HepG2 (cell line): ENCODE data around the gene NACC2. TPM values are rescaled to one million over a fixed set of nuclear protein-coding genes. Genes with fewer than 3 reads are reported as not detected.

Experiments
- ATAC-seq: fragments of 200-7000 bp; cut with Tn5 transposase; 3 replicates; pipeline ENCODE4 v1.9.1; 2020; ENCODE audit warnings: mild to moderate bottlenecking, moderate library complexity
- BruUV-seq: library from RNA; stranded (reverse); fragments of 400-500 nt; replicated peaks from 2 replicates; lab custom pipeline; 2021; lab: Mats Ljungman, UMichigan
- CTCF ChIA-PET: fragments of 300-600 bp; formaldehyde crosslinking; extraction: SDS; loops from one replicate; lab custom pipeline; 2021; ENCODE audit warnings: low total read pairs, inconsistent platforms, low intra/inter-chr PET ratio; lab: Yijun Ruan, JAX
- POLR2A ChIA-PET: fragments of 350-600 bp; sonication (Branson Sonifier 250); formaldehyde crosslinking; loops from one replicate; lab custom pipeline; 2020; ENCODE audit warnings: antibody characterized with exemption, inconsistent platforms; lab: Yijun Ruan, JAX
- DNase-seq: peaks from one replicate; pipeline ENCODE4 v3.0.0-alpha.2; 2015; ENCODE audit warnings: low spot score
- FAIRE-seq: peaks from 3 replicates; lab custom pipeline; 2011; peaks lifted over from hg19 to GRCh38; lab: Jason Lieb, UNC
- H2AFZ ChIP-seq: one replicate; pipeline ENCODE4 v1.6.1; 2011; ENCODE audit warnings: low read length, inconsistent platforms
- H3K27ac ChIP-seq: fragments of 300-600 bp; 3 replicates; pipeline ENCODE4 v1.8.0; 2011; ENCODE audit warnings: mixed run types, mild to moderate bottlenecking, mixed read lengths, low read length, inconsistent platforms; ENCODE audit not compliant: insufficient read depth; ENCODE audit errors: extremely low read length
- H3K27me3 ChIP-seq, 2 experiments: fragments of 200-600 bp in 1 of 2; 2 replicates in 1 of 2; 3 replicates in 1 of 2; pipeline versions ENCODE4 v1.6.0 to v1.8.0; 2011; ENCODE audit warnings: low read length in 2 of 2, mild to moderate bottlenecking in 2 of 2, moderate library complexity in 2 of 2, inconsistent platforms in 1 of 2; ENCODE audit not compliant: insufficient read depth in 2 of 2, control insufficient read depth in 1 of 2
- H3K36me3 ChIP-seq, 2 experiments: fragments of 200-600 bp in 1 of 2; replicated peaks in 1 of 2; 2 replicates in 1 of 2; 3 replicates in 1 of 2; pipeline versions ENCODE4 v1.5.1 to v1.8.0; 2011; ENCODE audit warnings: low read length in 2 of 2, inconsistent platforms in 1 of 2; ENCODE audit not compliant: insufficient read depth in 2 of 2, control insufficient read depth in 1 of 2
- H3K4me1 ChIP-seq: 2 replicates; pipeline ENCODE4 v1.5.1; 2012; ENCODE audit warnings: low read length, inconsistent platforms; ENCODE audit not compliant: insufficient read depth
- H3K4me2 ChIP-seq: 2 replicates; pipeline ENCODE4 v1.6.0; 2011; ENCODE audit warnings: low read depth, low read length, inconsistent platforms
- H3K4me3 ChIP-seq, 3 experiments: fragments of 200-600 bp in 1 of 3; sonication (generic), shearing (Covaris generic) in 1 of 3; replicated peaks in 1 of 3; 2 replicates each; pipeline ENCODE4 v1.5.1; 2011 to 2016; ENCODE audit warnings: low read length in 3 of 3, inconsistent platforms in 2 of 3, low read depth in 2 of 3, mild to moderate bottlenecking in 2 of 3, control low read depth in 1 of 3, mixed read lengths in 1 of 3; ENCODE audit not compliant: insufficient read depth in 1 of 3
- H3K79me2 ChIP-seq: one replicate; pipeline ENCODE4 v1.6.1; 2011; ENCODE audit warnings: low read length, inconsistent platforms; ENCODE audit not compliant: insufficient read depth
- H3K9ac ChIP-seq: 2 replicates; pipeline ENCODE4 v1.6.0; 2011; ENCODE audit warnings: mild to moderate bottlenecking, low read depth, low read length, inconsistent platforms; ENCODE audit not compliant: insufficient read depth
- H3K9me3 ChIP-seq: 2 replicates; pipeline ENCODE4 v1.5.1; 2012; ENCODE audit warnings: mild to moderate bottlenecking, low read length
- H4K20me1 ChIP-seq: 2 replicates; pipeline ENCODE4 v1.6.0; 2011; ENCODE audit warnings: inconsistent platforms, mild to moderate bottlenecking, low read length, moderate library complexity; ENCODE audit not compliant: insufficient read depth
- EHMT2 ChIP-seq: fragments of 200-600 bp; sonication (generic); IDR thresholded peaks from 2 replicates; pipeline ENCODE4 v1.7.0; 2017; ENCODE audit warnings: antibody characterized with exemption, low read depth, low read length, borderline replicate concordance
- HNRNPL ChIP-seq: fragments of 200-400 bp; formaldehyde crosslinking; IDR thresholded peaks from 2 replicates; pipeline ENCODE4 v1.6.1; 2017; ENCODE audit warnings: mild to moderate bottlenecking, low read depth, low read length
- PBX3 ChIP-seq: sonication (generic); formaldehyde crosslinking; IDR thresholded peaks from 2 replicates; pipeline ENCODE4 v1.8.1; 2023; ENCODE audit warnings: missing genetic modification reagents, inconsistent platforms, borderline replicate concordance
- ZNF124 ChIP-seq: sonication (generic); formaldehyde crosslinking; IDR thresholded peaks from 2 replicates; pipeline ENCODE4 v1.4.0; 2020; ENCODE audit warnings: missing genetic modification reagents
- ZNF510 ChIP-seq: sonication (generic); formaldehyde crosslinking; IDR thresholded peaks from 2 replicates; pipeline ENCODE4 v1.4.0; 2020; ENCODE audit warnings: low read depth, mild to moderate bottlenecking, missing genetic modification reagents
- ZNF674 ChIP-seq: sonication (generic); formaldehyde crosslinking; IDR thresholded peaks from 2 replicates; pipeline ENCODE4 v1.5.0; 2020; ENCODE audit warnings: low read depth, mild to moderate bottlenecking, missing genetic modification reagents
- WGBS: methylation state at CpG from one replicate; pipeline ENCODE4 v1.1.6; 2017; ENCODE audit warnings: low lambda C conversion rate; 5-methylcytosine and 5-hydroxymethylcytosine counted together
- in situ Hi-C: cut with HindIII; loops from 2 replicates; pipeline ENCODE4 v1.10.0; 2017; ENCODE audit warnings: low pct_unique_long_range_greater_than_20kb; ENCODE audit not compliant: extremely low pct_ligation_motif_present
- intact Hi-C: fragments of 100-400 bp; cut with micrococcal nuclease; formaldehyde crosslinking; loops from one replicate; pipeline ENCODE4 v1.10.0; 2022; ENCODE audit not compliant: unreplicated experiment
- polyA plus RNA-seq, 8 experiments: library from polyadenylated mRNA; depleted of rRNA in 3 of 8; stranded (reverse) in 7 of 8; unstranded in 1 of 8; fragments of >200 nt; fragmentation: Illumina TruSeq in 4 of 8; extraction: Trizol in 4 of 8; gene quantifications; 2 replicates each; pipeline versions ENCODE4 v1.2.1 to v1.2.3, GENCODE V29; 2011 to 2016; ENCODE audit warnings: low read depth in 4 of 8, missing spikeins in 1 of 8, mixed read lengths in 1 of 8; ENCODE audit not compliant: insufficient read depth in 1 of 8
- total RNA-seq, 5 experiments: library from RNA; depleted of rRNA; stranded (reverse); fragments of >200 nt; fragmentation: Illumina TruSeq; extraction: Trizol; gene quantifications; 2 replicates each; pipeline ENCODE4 v1.2.3, GENCODE V29; 2016; ENCODE audit warnings: low read depth in 1 of 5

The NACC2 gene
- total and polyA plus RNA-seq, 2 of the 13 experiments (the other 11 are each of a cell fraction or from before 2014, with no cell fraction given) = 5.9 to 12.3 TPM

DNA sequence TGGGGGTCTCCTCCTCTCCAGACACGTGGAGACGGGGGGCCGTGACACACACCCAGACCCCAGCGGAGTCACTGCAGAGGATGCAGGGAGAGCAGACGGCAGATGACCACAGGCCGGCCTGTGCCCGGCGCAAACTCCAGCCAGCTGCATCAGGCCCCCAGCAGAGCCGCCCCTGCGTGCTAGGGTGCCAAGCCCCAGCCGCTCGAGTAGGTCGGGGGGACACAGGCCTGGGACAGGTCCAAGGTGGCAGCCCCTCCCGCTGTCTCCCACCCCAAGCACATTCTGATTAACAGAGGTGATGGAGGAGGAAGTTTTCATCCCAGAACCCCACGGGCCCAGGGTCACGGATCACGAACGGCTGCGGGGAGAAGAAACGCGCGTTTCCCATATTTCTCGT is 14.4 kb downstream of the NACC2 start (continued):
- TF ChIP-seq PBX3 (CRISPR knock-in tag) = no peak
- no peak for TF ChIP-seq ZNF674 (CRISPR knock-in tag)
- no peak for TF ChIP-seq ZNF124 (CRISPR knock-in tag)

GRCh38 chr9:136079916-136080246 is 15.2 kb downstream of the NACC2 start:
- H4K20me1 ChIP-seq = peaks cover 12% of the 10 kb centered on the region; the same call in 1 of the 2 replicates
- no peak for ATAC-seq
- no CpG with 5 or more reads among the region's 6 CpGs for WGBS
- H3K9me3 ChIP-seq = no peaks in the 10 kb centered on the region
- intact Hi-C loops (no loop called here), in situ Hi-C loops (no loop called here)
- 0 out of 2 replicates have a peak, but pooled peaks have one; percentile 30 for TF ChIP-seq HNRNPL
- TF ChIP-seq ZNF510 (CRISPR knock-in tag) = no peak
- no peak for TF ChIP-seq EHMT2
- BruUV-seq = no TSS peak
- H3K9ac ChIP-seq = no peak overlapping the region
- FAIRE-seq = no peak
- H3K36me3 ChIP-seq = peaks cover 6 to 13% of the 10 kb centered on the region in 2 experiments; a peak in 3 of 5 replicates
- no peak overlapping the region for H2AFZ ChIP-seq
- no peak overlapping the region for H3K4me2 ChIP-seq
- no peak overlapping the region for H3K27ac ChIP-seq
- H3K4me1 ChIP-seq = no peaks in the 10 kb centered on the region
- DNase-seq = no peak
- CTCF ChIA-PET = no interaction called here
- peaks cover 58% of the 10 kb centered on the region for H3K79me2 ChIP-seq
- H3K27me3 ChIP-seq = no peaks in the 10 kb centered on the region
- no peak overlapping the region for H3K4me3 ChIP-seq
- POLR2A ChIA-PET = no interaction called here
